K562 (cell line): ENCODE measurements around the gene HTR6.
A peak's percentile ranks its signal among the peaks of the same experiment; 100 is the strongest.

Experiments
- BRD4 ChIP-seq: fragments of 200-600 bp; sonication (generic); IDR thresholded peaks from 2 replicates; pipeline ENCODE4 v1.6.1; 2017; ENCODE audit warnings: inconsistent platforms
- CTCF ChIP-seq, 3 experiments: IDR thresholded peaks in 2 of 3; conservative IDR thresholded peaks in 1 of 3; 2 replicates each; pipeline ENCODE4 v1.5.1; 2011 to 2012; ENCODE audit warnings: low read length in 3 of 3, mild to moderate bottlenecking in 3 of 3, control low read depth in 2 of 3, improper control_type of control experiment in 1 of 3, inconsistent platforms in 1 of 3, low read depth in 1 of 3, mixed read lengths in 1 of 3, moderate library complexity in 1 of 3; ENCODE audit not compliant: insufficient read depth in 2 of 3
- EP300 ChIP-seq: IDR thresholded peaks from 2 replicates; pipeline ENCODE4 v1.6.1; 2012; ENCODE audit warnings: low read length, improper control_type of control experiment
- FOXM1 ChIP-seq, 2 experiments: fragments of 450-650 bp in 1 of 2; sonication (generic) in 1 of 2; formaldehyde crosslinking in 1 of 2; IDR thresholded peaks; 2 replicates each; pipeline versions ENCODE4 v1.6.1 to v1.9.0; 2017 to 2022; ENCODE audit warnings: low read depth in 2 of 2, mild to moderate bottlenecking in 2 of 2, missing genetic modification reagents in 1 of 2, moderate library complexity in 1 of 2
- PHB2 ChIP-seq: fragments of 450-650 bp; IDR thresholded peaks from 2 replicates; pipeline ENCODE4 v1.6.1; 2017; ENCODE audit warnings: low read depth
- SMARCE1 ChIP-seq: fragments of 450-650 bp; IDR thresholded peaks from 2 replicates; pipeline ENCODE4 v1.7.1; 2016; ENCODE audit warnings: mild to moderate bottlenecking
- SMC3 ChIP-seq: conservative IDR thresholded peaks from 2 replicates; pipeline ENCODE4 v1.6.1; 2011; ENCODE audit warnings: low read depth, low read length, improper control_type of control experiment; ENCODE audit not compliant: insufficient read depth
- TCF7 ChIP-seq: sonication (generic); IDR thresholded peaks from 2 replicates; pipeline ENCODE4 v1.6.1; 2016; ENCODE audit warnings: antibody characterized with exemption, borderline replicate concordance
- YY1 ChIP-seq, 3 experiments: IDR thresholded peaks; 2 replicates each; pipeline ENCODE4 v1.6.1; 2011; ENCODE audit warnings: low read length in 2 of 3, mild to moderate bottlenecking in 2 of 3, moderate library complexity in 2 of 3, borderline replicate concordance in 1 of 3, control low read depth in 1 of 3, low read depth in 1 of 3; ENCODE audit not compliant: insufficient read depth in 3 of 3, insufficient replicate concordance in 2 of 3, control insufficient read depth in 1 of 3, insufficient read length in 1 of 3; ENCODE audit errors: extremely low read depth in 1 of 3
- ZNF165 ChIP-seq: fragments of 250-450 bp; sonication (Bioruptor Pico); IDR thresholded peaks from 2 replicates; pipeline ENCODE4 v1.4.0; 2020; ENCODE audit warnings: borderline replicate concordance
- ZNF449 ChIP-seq: fragments of 250-450 bp; sonication (Bioruptor Pico); IDR thresholded peaks from 2 replicates; pipeline ENCODE4 v1.8.0; 2022; ENCODE audit warnings: moderate library complexity, mild to moderate bottlenecking, inconsistent platforms

DNA sequence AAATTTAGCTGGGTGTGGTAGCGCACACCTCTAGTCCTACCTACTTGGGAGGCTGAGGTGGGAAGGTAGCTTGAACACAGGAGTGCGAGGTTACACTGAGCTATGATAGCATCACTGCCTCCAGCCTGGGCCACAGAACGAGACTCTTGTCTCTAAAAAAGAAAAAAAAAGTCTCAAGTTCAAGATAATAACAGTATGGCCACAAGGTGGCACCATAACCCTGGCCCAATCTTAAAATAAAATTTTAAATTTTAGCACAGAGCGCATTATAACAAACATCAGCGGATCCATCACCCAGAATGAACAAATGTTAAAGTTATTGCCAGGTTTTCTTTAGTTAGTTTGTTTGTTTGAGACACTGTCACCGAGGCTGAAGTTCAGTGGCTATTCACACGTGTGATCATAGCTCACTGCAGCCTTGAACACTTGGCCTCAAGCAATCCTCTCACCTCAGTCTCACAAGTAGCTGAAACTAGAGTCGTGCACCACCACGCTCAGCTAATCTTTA lies 2.9 kb upstream of the HTR6 start:
- TF ChIP-seq SMARCE1 (no peak), CTCF (IDR thresholded peaks at IDR 0.05 in 2 of 3, conservative IDR thresholded peaks at IDR 0.05 in 1 of 3; ENCODE audit: insufficient read depth in 2 of 3, low read depth in 1 of 3, low read length in 3 of 3) (peak; percentile 63 to 89 (median 78)), EP300 (no peak), BRD4 (no peak), ZNF165 (CRISPR knock-in tag) (no peak), PHB2 (no peak), YY1 (IDR thresholded peaks at IDR 0.05; ENCODE audit: borderline replicate concordance in 1 of 3, control insufficient read depth in 1 of 3, extremely low read depth in 1 of 3, insufficient read depth in 3 of 3, insufficient read length in 1 of 3, insufficient replicate concordance in 2 of 3, low read depth in 1 of 3, low read length in 2 of 3) (no peak), ZNF449 (CRISPR knock-in tag) (no peak), SMC3 (peak; percentile 58), TCF7 (no peak), FOXM1 (IDR thresholded peaks at IDR 0.05; ENCODE audit: low read depth) (no peak), FOXM1 (CRISPR knock-in tag; IDR thresholded peaks at IDR 0.05; ENCODE audit: low read depth) (no peak)
